Fibroblast of the conjunctiva (primary cell): Measurements from ENCODE around the gene CNTN2.

Source experiments
- DNase-seq: peaks from one replicate; pipeline ENCODE4 v3.0.0-alpha.2; 2010; ENCODE audit warnings: low read depth

CNTN2 gene, protein sequence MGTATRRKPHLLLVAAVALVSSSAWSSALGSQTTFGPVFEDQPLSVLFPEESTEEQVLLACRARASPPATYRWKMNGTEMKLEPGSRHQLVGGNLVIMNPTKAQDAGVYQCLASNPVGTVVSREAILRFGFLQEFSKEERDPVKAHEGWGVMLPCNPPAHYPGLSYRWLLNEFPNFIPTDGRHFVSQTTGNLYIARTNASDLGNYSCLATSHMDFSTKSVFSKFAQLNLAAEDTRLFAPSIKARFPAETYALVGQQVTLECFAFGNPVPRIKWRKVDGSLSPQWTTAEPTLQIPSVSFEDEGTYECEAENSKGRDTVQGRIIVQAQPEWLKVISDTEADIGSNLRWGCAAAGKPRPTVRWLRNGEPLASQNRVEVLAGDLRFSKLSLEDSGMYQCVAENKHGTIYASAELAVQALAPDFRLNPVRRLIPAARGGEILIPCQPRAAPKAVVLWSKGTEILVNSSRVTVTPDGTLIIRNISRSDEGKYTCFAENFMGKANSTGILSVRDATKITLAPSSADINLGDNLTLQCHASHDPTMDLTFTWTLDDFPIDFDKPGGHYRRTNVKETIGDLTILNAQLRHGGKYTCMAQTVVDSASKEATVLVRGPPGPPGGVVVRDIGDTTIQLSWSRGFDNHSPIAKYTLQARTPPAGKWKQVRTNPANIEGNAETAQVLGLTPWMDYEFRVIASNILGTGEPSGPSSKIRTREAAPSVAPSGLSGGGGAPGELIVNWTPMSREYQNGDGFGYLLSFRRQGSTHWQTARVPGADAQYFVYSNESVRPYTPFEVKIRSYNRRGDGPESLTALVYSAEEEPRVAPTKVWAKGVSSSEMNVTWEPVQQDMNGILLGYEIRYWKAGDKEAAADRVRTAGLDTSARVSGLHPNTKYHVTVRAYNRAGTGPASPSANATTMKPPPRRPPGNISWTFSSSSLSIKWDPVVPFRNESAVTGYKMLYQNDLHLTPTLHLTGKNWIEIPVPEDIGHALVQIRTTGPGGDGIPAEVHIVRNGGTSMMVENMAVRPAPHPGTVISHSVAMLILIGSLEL

DNA sequence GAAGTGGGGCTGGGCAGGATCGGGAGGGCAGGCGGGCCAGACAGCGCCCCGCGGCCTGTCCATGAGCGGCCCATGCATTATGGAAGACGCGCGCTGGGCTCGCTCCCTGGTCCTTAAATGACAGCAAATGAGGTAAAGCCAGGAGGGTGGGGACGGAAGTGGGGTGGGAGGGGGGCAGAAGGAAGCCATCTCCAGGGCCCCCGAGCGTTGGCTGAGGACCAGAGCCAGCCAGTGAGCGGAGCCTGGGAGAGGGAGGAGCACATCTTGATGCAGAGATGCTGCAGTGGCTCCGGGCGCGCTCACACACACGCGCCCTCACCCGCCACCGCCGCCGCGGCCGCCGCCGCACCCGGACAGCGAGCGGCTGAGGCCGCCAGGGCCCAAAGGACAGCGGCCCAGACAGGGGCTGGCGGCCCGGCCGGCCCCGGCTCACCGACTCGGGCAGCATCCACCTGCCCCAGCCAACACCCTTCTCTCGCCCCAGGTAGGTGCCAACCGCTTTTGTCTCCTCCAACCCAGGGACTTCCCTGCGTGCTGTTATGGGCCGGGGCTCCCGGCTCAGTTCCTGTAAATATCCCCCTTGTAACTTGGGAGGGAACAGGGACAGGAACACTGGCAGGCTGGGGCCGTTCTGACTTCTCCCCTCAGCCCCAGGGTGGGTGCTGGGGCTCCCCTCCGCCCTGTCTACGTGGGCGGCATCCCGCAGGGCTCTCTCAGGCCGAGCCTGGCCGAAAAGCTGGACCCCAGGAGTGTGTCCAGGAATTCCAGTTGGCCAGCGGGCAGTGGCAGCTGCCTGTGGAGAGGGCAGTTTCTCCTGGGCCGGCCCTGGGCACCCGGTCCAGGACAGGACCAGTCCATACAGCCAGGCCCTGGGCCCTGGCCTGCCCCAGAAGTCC is at the start of gene CNTN2:
CNTN2 (plus strand) TSS at position 302 of the 896 bp plus-strand sequence. CDS start 9,974 bp downstream, outside the sequence.
- no peak for DNase-seq

DNA sequence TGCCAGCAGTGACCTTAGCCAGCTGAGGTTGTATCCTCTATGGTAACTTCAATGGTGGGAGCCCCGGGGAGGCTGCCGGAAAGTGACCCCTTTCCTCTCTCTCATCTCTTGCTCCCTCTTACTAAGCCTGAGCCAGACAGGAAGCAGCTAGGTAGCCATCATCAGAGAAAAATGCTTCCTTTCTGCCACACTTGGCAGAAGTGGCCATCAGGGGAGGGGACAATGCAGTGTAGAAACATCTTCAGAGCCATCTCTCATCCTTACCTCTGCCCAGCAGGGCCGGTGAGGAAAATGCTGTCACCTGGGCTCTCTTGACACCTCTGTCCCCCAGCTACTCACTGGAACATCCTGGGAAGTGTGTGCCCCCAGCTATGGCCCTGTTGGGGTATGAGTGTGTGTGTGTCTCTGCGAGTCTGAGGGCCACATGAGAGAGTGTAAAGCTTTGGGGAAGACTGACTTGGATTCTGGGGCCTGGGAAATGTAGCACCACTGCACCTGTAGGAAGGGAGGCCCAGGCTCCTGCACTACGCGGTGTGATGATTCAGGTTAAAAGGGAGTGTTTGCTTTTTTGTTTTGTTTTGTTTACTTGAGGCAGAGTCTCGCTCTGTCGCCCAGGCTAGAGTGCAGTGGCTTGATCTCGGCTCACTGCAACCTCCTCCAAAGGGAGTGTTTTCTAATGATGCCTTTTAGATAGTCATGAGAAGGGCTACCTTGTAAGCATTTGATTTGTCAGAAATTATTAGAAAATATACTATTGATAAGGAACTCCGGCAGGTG is 48.7 kb upstream of the CNTN2 start:
- no peak for DNase-seq

DNA sequence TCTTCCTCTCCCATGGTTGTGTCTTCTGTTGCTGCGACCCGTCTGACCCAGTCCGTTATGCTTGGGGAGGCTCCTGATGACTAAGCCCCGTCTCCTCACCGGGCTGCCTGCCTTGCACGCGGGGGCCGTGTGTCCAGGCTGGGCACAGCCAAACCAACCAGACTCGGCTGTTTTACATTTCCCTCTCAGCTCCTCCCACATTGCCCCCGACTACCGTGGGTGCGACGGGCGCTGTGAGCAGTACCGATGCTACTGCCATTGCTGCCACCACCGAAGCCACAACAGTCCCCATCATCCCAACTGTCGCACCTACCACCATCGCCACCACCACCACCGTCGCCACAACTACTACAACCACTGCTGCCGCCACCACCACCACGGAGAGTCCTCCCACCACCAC is 46.0 kb upstream of the CNTN2 start:
- no peak for DNase-seq

DNA sequence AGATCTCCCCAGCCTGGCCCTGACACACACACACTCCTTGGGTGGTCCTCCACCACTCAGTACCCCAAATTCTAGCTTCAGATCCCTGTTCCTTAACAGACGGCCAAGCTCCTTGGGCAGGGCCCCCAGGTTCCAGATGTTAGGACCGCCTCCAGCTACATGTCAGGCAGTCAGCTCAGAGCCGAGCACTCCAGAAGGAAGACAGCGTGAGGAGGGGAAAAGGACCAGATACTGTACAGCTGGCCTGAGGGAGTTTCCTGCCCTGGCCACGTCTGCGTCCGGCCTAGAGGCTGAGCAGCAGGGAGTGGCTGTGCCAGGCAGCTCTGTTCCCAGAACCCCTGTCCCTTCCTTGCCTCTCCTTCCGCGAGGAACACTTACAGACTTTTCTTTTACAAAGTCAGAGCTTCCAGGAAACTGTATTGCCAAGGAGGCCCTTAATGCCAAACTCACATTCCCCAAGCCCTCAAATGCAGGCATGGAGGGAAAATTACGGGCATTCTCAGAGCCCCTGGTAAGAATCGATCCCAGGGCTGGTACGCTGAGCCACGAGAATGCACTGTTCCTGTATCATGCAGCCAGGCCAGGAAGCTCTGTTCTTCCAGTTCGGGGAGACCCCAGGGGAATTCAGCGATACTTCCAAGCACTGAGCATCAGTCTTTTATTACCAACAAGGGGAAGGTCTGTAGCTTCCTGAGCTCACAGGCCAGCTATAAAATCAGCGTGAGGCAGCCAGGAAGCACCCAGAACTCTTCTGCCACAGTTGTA is 45.2 kb upstream of the CNTN2 start:
- no peak for DNase-seq

DNA sequence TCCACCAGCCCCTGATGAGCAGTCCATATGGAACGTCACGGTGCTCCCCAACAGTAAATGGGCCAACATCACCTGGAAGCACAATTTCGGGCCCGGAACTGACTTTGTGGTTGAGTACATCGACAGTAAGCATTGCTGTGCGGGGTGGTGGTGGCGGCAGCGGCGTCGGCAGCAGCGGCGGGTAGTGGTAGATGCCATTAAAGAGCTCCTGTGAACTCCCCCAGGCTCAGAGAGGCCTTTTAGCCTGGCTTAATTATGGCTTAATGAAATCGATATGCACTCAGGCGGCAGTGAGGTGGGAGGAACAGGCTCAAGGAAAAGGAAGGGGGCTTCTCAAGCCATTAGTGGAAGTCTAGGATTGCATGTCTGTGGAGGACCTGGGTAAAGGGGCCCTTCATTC is 41.9 kb upstream of the CNTN2 start:
- no peak for DNase-seq

DNA sequence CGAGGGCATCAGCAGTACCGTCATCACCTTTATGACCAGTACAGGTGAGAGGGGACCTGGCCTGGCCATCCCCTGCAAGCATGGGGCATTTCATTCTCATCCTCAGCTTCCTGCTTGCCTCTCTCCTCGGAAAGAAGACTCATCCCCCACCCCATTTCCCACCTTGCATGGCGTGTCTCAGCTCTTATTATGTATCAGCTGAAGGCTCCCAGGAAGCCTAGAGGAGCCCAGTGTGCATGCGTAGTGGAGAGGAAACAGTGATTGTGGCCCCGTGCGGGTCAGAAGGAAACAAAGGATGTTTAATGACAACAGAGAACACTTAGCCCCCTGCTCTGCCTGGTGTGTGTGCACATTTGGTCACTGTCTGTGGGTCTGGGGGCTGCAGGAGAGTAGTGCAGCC is 40.3 kb upstream of the CNTN2 start:
- no peak for DNase-seq

DNA sequence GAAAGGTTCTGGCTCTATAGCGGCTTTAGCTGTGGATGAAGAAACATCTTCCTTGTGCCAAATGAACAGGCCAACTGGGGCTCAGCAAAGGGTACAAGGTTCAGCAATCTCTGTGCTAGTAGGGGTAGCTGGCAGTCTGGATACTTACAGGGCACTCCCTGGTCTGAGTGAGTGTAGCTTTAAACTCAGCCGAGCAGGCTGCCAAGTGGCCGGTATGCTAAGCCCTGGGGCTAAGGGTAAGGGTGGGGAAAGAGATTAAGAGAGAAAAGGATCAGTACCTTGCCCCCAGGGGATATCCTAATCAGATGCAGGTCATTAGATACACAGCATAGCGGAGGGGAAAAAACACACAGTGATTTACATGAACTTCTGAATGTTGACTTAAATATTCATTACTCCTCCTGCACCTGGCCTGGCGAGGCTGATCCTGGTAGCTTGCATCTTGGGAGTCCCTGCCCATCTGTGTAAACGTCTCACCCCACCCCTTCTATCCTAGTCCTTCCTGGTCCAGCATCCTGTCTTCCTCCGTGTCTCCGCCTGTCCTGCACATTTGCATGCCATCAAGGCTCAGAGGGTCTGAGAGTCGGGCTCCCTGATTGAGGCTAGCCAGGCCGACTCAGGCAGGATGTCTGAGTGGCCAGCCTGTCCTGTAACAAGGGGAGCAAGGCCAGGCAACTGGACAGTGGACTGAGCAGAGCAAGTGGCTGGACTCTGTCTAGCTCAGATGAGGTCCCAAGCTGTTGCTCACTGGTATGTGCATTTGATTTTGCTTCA is 39.5 kb upstream of the CNTN2 start:
- no peak for DNase-seq

DNA sequence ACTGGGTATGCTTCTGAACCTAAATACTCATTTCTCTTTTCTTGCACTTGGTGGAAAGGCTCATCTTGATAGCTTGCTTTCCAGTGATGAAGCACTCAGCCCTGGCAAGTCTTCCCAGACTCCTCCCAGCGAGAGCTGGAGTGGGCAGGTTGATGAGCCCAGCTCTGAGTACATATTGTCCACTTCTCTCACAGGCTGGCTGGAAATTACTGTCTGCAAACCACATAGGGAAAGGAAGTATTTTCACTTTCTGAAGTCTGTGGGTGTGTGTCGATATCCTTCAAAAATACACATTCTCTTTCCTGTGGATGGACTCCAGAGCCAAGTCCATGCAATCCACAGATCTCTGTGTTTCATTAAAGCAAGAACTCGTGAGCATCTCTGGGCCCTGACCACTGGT is 38.7 kb upstream of the CNTN2 start:
- no peak for DNase-seq

DNA sequence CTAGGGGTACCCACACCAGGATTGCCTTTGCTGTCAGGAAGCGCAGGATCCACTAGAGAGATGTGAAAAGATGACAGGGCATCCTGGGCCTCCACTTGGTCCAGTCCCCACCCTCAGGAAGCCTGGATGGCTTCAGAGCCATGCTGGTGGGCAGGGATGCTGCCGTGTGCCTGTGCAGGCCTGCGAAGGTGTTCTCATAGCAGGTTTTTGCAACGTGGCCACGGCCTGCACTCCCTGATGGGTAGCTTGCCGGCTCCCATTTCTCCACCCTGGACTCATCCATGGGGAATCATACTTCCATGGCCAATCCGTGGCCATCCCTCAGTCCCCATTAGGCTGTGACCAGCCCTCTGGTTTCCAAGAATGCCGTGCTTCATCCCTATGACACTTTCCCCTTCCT is 34.1 kb upstream of the CNTN2 start:
- DNase-seq, result no peak

DNA sequence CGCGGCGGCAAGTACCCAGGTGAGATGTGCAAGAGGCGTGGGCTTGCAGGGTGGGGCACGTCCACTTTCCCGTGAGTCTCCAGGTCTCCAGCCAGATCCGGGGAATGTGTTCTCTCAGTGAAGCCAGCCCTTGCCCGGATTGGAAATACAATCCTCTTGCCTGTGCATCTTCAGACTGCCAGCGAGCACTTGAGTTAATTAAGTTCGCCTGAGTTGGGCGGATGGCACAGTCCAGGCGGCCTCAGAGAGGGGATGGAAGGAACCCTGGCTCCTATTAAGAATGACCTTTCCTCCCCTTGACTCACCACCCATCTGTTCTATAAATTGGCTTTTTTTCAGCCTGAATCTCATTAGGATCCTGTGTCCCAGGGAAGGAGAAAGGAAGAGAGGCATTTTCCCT is 33.3 kb upstream of the CNTN2 start:
- DNase-seq, result peak; percentile 9

DNA sequence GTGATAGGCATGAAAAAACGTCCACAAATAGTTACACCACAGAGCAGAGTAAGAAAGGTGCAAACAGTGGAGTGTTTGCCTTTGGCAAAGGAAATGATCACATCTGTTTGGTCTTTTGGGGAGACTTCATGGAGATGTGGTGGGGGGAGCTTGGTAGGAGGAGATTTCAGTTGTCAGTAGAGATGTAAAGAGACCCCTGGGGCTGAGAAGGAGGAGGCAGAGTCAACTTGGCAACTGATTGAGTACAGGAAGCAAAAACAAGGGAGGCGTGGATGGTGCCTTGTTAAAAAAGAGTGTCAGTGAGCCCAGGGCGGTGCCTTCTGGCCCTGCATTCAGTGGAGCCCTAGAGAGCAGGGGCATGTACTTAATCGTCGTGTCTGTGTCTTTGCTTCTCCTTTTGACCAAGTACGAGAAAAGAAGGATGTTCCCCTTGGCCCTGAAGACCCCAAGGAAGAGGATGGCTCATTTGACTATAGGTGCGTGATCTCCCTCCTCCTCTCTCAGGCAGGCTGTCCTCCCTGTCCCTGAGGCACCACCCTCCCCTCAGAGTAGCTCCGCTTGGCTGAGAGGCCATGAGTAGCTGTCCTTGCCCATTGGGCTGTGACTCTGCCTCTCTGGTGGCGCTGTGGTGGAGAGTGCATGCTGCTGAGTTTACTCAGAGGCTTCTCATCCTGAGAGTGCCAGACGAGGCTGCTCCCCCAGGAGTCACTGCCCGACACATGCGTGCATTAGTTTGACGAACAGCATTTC is 30.4 kb upstream of the CNTN2 start:
- no peak for DNase-seq

DNA sequence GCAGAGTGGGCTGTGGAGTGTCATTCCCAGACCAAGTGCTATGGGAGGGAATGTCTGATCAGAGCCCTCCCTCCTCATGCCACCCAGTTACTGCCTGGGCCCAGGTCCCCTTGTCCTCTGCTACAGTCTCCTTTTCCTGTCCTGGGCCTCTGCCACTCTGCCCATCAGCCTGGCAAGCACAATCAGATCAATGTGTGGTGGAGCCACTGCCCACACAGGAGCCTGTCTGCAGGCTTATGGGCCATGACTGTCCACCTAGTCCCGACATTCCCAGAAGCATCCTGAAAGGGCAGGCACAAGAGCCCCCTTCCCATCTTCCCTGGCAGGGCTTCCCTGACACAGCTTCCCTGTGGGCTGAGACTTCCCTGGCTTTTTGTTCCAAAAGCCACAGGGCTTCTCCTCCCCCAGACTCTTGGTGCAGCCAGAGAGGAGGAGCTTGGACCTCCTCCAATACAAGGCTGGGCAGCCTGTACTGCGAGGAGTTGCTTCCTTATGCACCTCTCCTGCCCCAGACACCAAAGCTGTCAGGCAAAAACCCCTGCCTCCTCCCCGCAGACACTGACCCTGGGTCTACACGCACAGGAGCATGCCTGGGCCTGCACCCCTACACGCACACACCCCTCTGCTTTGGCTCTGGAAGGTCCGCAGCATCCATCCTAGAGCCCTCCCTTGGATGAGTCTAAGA is 29.2 kb upstream of the CNTN2 start:
- no peak for DNase-seq

DNA sequence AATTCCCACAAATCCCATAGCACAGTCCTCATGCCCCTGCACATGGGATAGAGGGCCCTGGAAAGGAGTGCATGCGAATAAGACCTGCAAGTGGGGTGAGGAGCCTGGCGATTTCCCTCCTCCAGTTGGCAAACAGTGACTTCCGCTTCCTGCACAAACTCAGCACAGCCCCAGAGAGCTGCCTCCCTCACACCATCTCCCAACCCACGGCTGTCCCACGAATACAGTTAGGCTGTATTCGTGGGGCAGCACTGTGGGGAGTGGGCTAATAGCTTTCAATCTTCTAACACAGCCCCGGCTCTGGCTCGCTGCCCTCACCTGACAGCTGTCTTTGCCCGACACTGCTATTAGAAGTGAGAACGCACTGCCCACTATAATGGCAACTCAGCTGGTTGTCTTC is 28.2 kb upstream of the CNTN2 start:
- no peak for DNase-seq

DNA sequence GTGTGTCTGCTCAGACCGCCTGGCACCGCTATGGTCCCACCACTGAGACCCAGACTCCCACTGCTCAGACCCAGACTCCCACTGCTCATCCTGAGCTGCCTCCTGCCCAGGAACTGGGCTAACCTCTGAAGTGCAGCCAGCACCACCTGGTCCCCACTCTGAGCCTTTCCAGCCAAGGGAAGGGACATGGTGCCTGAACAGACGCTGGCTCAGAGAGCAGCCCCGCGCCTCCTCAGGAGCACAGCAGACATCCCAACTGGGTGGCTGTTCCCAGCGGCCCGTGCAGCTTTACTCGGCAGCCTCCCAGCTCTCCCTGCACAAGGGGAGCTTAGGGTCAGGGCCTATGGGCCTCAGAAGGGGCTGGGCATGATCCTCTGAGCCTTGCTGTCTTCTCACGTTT is 27.8 kb upstream of the CNTN2 start:
- no peak for DNase-seq

DNA sequence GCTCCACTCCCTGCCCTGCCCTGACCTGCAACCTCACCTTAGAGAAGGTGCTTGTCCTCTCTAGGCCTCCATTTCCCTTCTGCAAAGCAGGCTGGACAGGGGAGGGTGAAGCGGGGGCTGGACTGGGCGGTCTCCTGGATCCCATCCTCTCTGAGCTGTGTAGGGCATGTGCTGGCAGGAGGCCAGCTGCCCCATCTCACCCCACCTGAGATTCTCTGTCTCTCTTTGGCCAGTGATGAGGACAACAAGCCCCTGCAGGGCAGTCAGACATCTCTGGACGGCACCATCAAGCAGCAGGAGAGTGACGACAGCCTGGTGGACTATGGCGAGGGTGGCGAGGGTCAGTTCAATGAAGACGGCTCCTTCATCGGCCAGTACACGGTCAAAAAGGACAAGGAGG is 26.9 kb upstream of the CNTN2 start:
- DNase-seq, result no peak

DNA sequence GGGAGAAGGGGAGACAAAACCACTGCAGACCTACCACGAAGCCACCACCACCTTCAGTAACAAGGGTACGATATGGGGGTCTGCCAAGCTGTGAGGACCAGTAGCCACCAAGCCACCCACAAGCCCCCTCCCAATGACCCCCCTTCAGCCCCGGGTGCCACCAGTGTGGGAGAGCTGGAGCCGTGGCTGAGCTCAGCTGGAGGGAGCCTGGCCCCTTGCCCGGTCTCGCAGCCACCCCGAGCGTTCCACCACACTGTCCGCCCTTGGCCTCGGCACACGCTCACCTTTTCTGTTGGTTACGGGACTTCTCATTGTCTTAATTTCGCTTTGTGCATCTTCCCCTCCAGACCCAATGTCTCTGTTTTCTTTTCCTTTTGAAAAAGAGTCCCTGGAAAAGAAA is 26.4 kb upstream of the CNTN2 start:
- DNase-seq, result no peak

DNA sequence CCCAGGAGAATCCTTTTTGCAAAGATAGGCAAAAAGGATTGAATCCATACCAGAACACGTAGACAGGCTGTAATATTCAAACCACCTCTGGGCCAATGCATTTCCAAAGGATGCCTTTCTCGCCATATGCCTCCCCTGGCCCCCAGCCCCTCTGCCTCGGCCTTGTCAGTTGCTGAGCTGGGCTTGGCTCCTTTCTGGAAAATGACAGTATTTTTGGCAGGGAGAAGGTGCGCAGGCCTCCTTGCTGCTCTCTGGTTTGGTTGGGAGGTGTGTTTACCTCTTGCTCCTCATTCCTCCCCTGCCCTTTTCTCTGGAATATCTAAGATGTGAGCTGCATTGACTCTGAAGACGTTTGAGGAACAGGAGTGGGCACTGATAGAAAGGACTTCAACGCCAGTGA is 26.0 kb upstream of the CNTN2 start:
- DNase-seq, result no peak

DNA sequence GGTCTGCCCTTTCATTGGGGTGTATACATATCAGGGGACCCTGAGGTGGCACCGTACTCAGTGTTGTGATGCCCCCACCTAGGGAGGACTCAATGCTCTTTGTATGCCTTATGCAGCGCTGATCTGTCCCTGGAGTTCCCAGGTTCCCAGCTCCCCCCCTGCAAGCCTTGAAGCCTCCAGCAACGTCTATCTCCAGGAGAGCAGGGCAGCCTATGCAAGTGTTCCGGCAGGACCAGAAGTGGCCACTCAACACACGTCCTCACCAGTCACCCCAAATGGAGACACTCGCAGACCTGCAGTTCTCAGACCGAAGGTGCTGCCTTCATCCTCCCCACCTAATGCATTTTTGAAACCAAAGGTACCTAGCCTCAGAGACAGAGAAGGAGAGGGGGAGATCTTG is 25.2 kb upstream of the CNTN2 start:
- no peak for DNase-seq
